Measurements from ENCODE around the gene SMTN.
A peak's percentile ranks its signal among the peaks of the same experiment; 100 is the strongest.

DNA sequence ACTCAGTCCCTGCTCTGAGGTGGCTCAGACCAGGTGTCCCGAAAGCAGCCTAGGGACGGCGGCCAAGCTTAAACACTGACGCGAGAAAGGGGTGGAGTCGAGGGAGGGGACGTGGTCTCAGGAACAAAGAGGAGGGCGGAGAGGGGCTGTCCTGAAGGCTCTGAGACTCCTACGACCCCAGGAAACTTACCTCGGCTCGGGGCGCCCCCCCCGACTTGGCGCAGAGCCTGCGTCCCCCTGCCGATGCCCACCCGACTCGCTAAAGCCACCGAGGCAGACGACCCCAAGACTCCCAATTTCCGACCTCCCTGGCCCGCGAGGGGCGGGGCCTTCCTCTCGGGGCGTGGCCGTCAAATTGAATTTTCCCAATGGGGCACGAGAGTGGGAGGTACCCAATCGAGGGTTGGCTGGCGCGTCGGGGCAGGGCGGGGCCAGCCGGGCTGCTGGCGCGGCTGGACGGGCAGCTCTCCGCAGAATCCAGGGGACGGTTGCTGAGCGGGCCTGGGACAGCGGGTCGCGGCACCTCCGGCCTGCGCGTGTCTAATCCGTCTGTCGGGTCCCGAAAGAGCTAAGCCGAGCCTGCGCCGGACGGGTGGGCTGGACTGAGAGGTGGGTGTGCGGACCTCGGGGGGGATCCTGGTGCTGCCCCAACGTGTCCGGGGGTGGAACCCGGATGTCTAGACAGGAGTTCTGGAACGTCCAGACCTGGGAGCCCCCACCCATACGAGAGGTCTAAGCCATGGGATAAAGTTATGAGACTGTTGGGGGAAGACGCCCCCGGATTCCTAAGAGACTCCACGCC is at the start of gene SMTN:
- TF ChIP-seq, protein P1, sequence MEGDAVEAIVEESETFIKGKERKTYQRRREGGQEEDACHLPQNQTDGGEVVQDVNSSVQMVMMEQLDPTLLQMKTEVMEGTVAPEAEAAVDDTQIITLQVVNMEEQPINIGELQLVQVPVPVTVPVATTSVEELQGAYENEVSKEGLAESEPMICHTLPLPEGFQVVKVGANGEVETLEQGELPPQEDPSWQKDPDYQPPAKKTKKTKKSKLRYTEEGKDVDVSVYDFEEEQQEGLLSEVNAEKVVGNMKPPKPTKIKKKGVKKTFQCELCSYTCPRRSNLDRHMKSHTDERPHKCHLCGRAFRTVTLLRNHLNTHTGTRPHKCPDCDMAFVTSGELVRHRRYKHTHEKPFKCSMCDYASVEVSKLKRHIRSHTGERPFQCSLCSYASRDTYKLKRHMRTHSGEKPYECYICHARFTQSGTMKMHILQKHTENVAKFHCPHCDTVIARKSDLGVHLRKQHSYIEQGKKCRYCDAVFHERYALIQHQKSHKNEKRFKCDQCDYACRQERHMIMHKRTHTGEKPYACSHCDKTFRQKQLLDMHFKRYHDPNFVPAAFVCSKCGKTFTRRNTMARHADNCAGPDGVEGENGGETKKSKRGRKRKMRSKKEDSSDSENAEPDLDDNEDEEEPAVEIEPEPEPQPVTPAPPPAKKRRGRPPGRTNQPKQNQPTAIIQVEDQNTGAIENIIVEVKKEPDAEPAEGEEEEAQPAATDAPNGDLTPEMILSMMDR (IDR thresholded peaks at IDR 0.05 in 2 of 3, conservative IDR thresholded peaks at IDR 0.05 in 1 of 3; ENCODE audit: insufficient read depth in 2 of 3, low read depth in 1 of 3, low read length in 3 of 3) = no peak
- no peak for TF ChIP-seq ZZZ3 (IDR thresholded peaks at IDR 0.05)
- no peak for TF ChIP-seq TEAD4 (IDR thresholded peaks at IDR 0.05; ENCODE audit: low read length)
- no peak for TF ChIP-seq TEAD4 (CRISPR knock-in tag; IDR thresholded peaks at IDR 0.05; ENCODE audit: borderline replicate concordance)
- no peak for TF ChIP-seq CCAR2 (IDR thresholded peaks at IDR 0.05; ENCODE audit: low read depth, low read length)
- peak; percentile 41; the same call in 1 of the 2 replicates for TF ChIP-seq POLR2AphosphoS5 (IDR thresholded peaks at IDR 0.05; ENCODE audit: control insufficient read depth, insufficient read depth, low read depth, low read length)
- TF ChIP-seq GATA2 (CRISPR knock-in tag; IDR thresholded peaks at IDR 0.05) = no peak
- 0 out of 2 replicates have a peak, but pooled peaks have one; percentile 23 for TF ChIP-seq MYC (IDR thresholded peaks at IDR 0.05; ENCODE audit: low read depth, low read length)
- TF ChIP-seq MYC (CRISPR knock-in tag; IDR thresholded peaks at IDR 0.05; ENCODE audit: borderline replicate concordance, low read depth) = no peak
- TF ChIP-seq KDM5B (IDR thresholded peaks at IDR 0.05; ENCODE audit: insufficient replicate concordance, low read depth, low read length) = peak; percentile 45
- TF ChIP-seq U2AF2 (optimal IDR thresholded peaks at IDR 0.05; ENCODE audit: low read depth, low read length) = no peak
- TF ChIP-seq, protein P2, sequence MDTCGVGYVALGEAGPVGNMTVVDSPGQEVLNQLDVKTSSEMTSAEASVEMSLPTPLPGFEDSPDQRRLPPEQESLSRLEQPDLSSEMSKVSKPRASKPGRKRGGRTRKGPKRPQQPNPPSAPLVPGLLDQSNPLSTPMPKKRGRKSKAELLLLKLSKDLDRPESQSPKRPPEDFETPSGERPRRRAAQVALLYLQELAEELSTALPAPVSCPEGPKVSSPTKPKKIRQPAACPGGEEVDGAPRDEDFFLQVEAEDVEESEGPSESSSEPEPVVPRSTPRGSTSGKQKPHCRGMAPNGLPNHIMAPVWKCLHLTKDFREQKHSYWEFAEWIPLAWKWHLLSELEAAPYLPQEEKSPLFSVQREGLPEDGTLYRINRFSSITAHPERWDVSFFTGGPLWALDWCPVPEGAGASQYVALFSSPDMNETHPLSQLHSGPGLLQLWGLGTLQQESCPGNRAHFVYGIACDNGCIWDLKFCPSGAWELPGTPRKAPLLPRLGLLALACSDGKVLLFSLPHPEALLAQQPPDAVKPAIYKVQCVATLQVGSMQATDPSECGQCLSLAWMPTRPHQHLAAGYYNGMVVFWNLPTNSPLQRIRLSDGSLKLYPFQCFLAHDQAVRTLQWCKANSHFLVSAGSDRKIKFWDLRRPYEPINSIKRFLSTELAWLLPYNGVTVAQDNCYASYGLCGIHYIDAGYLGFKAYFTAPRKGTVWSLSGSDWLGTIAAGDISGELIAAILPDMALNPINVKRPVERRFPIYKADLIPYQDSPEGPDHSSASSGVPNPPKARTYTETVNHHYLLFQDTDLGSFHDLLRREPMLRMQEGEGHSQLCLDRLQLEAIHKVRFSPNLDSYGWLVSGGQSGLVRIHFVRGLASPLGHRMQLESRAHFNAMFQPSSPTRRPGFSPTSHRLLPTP (IDR thresholded peaks at IDR 0.05; ENCODE audit: borderline replicate concordance, extremely low read depth, insufficient read length) = no peak
- peak; percentile 32 to 55; a peak in 2 of 4 replicates for TF ChIP-seq SIN3A (IDR thresholded peaks at IDR 0.05; ENCODE audit: borderline replicate concordance in 2 of 2, control insufficient read depth in 1 of 2, low read depth in 2 of 2, low read length in 2 of 2)
- TF ChIP-seq, protein P3, sequence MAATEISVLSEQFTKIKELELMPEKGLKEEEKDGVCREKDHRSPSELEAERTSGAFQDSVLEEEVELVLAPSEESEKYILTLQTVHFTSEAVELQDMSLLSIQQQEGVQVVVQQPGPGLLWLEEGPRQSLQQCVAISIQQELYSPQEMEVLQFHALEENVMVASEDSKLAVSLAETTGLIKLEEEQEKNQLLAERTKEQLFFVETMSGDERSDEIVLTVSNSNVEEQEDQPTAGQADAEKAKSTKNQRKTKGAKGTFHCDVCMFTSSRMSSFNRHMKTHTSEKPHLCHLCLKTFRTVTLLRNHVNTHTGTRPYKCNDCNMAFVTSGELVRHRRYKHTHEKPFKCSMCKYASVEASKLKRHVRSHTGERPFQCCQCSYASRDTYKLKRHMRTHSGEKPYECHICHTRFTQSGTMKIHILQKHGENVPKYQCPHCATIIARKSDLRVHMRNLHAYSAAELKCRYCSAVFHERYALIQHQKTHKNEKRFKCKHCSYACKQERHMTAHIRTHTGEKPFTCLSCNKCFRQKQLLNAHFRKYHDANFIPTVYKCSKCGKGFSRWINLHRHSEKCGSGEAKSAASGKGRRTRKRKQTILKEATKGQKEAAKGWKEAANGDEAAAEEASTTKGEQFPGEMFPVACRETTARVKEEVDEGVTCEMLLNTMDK (IDR thresholded peaks at IDR 0.05; ENCODE audit: borderline replicate concordance, insufficient read depth, low read depth, low read length, poor library complexity, severe bottlenecking) = no peak
- no peak for TF ChIP-seq DPF2 (IDR thresholded peaks at IDR 0.05)
- TF ChIP-seq, protein P4, sequence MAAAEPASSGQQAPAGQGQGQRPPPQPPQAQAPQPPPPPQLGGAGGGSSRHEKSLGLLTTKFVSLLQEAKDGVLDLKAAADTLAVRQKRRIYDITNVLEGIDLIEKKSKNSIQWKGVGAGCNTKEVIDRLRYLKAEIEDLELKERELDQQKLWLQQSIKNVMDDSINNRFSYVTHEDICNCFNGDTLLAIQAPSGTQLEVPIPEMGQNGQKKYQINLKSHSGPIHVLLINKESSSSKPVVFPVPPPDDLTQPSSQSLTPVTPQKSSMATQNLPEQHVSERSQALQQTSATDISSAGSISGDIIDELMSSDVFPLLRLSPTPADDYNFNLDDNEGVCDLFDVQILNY (CRISPR knock-in tag; IDR thresholded peaks at IDR 0.05) = no peak

Measured in K562 (cell line).